H9 (cell line): ENCODE results near the gene PROM1. TPM values are rescaled to one million over a fixed set of nuclear protein-coding genes. Genes with fewer than 3 reads are reported as not detected.

Experiments used
- DNase-seq: peaks from one replicate; pipeline ENCODE4 v3.0.0-alpha.2; 2017
- H2AFZ ChIP-seq: one replicate; pipeline ENCODE4 v1.6.1; 2013; ENCODE audit warnings: mild to moderate bottlenecking, low read length, control low read depth, moderate library complexity
- H2AK5ac ChIP-seq: 2 replicates; pipeline ENCODE4 v1.6.1; 2013; ENCODE audit warnings: low read length, control low read depth, mixed read lengths; ENCODE audit not compliant: insufficient read length
- H2BK120ac ChIP-seq: one replicate; pipeline ENCODE4 v1.6.1; 2013; ENCODE audit warnings: low read depth, mild to moderate bottlenecking, low read length, control low read depth, inconsistent platforms; ENCODE audit not compliant: poor library complexity, severe bottlenecking
- H2BK12ac ChIP-seq: 2 replicates; pipeline ENCODE4 v1.6.1; 2013; ENCODE audit warnings: low read length, control low read depth, mixed read lengths, low read depth; ENCODE audit not compliant: insufficient read length
- H2BK15ac ChIP-seq: 2 replicates; pipeline ENCODE4 v1.6.1; 2013; ENCODE audit warnings: low read depth, low read length, control low read depth
- H2BK20ac ChIP-seq: one replicate; pipeline ENCODE4 v1.6.1; 2013; ENCODE audit warnings: low read depth, mild to moderate bottlenecking, low read length, control low read depth, inconsistent platforms; ENCODE audit not compliant: poor library complexity, severe bottlenecking
- H2BK5ac ChIP-seq: 2 replicates; pipeline ENCODE4 v1.6.1; 2013; ENCODE audit warnings: low read length, control low read depth, mixed read lengths; ENCODE audit not compliant: insufficient read length
- H3K14ac ChIP-seq: 2 replicates; pipeline ENCODE4 v1.6.1; 2013; ENCODE audit warnings: low read length, control low read depth; ENCODE audit not compliant: insufficient read depth
- H3K18ac ChIP-seq: 2 replicates; pipeline ENCODE4 v1.6.1; 2013; ENCODE audit warnings: low read depth, mild to moderate bottlenecking, mixed read lengths, low read length, control low read depth; ENCODE audit not compliant: insufficient read length
- H3K23ac ChIP-seq: 2 replicates; pipeline ENCODE4 v1.6.1; 2013; ENCODE audit warnings: low read length, control low read depth, mixed read lengths, low read depth; ENCODE audit not compliant: insufficient read length
- H3K23me2 ChIP-seq: 2 replicates; pipeline ENCODE4 v1.6.1; 2013; ENCODE audit warnings: low read depth, mild to moderate bottlenecking, mixed read lengths, low read length, control low read depth; ENCODE audit not compliant: insufficient read length, poor library complexity, severe bottlenecking
- H3K27ac ChIP-seq: 2 replicates; pipeline ENCODE4 v1.5.1; 2013; ENCODE audit warnings: low read length, control low read depth, mixed read lengths, low read depth; ENCODE audit not compliant: insufficient read length
- H3K27me3 ChIP-seq: 2 replicates; pipeline ENCODE4 v1.6.1; 2013; ENCODE audit warnings: low read length, control low read depth, inconsistent platforms; ENCODE audit not compliant: insufficient read depth
- H3K4ac ChIP-seq: 2 replicates; pipeline ENCODE4 v1.6.1; 2013; ENCODE audit warnings: low read depth, mild to moderate bottlenecking, control low read depth, inconsistent platforms, low read length, moderate library complexity
- H3K4me1 ChIP-seq: 2 replicates; pipeline ENCODE4 v1.6.1; 2013; ENCODE audit warnings: low read length, control low read depth, inconsistent platforms; ENCODE audit not compliant: insufficient read depth
- H3K4me2 ChIP-seq: 2 replicates; pipeline ENCODE4 v1.6.1; 2013; ENCODE audit warnings: low read length, control low read depth, mixed read lengths; ENCODE audit not compliant: insufficient read length, insufficient read depth
- H3K56ac ChIP-seq: 2 replicates; pipeline ENCODE4 v1.6.1; 2013; ENCODE audit warnings: low read depth, mild to moderate bottlenecking, mixed read lengths, low read length, control low read depth; ENCODE audit not compliant: insufficient read length
- H3K79me1 ChIP-seq: 2 replicates; pipeline ENCODE4 v1.6.1; 2013; ENCODE audit warnings: low read depth, mild to moderate bottlenecking, moderate library complexity, low read length, control low read depth, inconsistent platforms; ENCODE audit not compliant: insufficient read depth, poor library complexity, severe bottlenecking
- H3K79me2 ChIP-seq: 2 replicates; pipeline ENCODE4 v1.6.1; 2013; ENCODE audit warnings: low read length, control low read depth, inconsistent platforms; ENCODE audit not compliant: insufficient read depth
- H3K9ac ChIP-seq: 2 replicates; pipeline ENCODE4 v1.6.1; 2013; ENCODE audit warnings: low read length, control low read depth, mixed read lengths; ENCODE audit not compliant: insufficient read length; ENCODE audit errors: extremely low read depth
- H3K9me3 ChIP-seq: one replicate; pipeline ENCODE4 v1.6.1; 2013; ENCODE audit warnings: low read depth, low read length, inconsistent platforms; ENCODE audit not compliant: control insufficient read depth
- H3T11ph ChIP-seq: one replicate; pipeline ENCODE4 v1.6.1; 2013; ENCODE audit warnings: mild to moderate bottlenecking, low read length, control low read depth, inconsistent platforms
- H4K20me1 ChIP-seq: one replicate; pipeline ENCODE4 v1.6.1; 2013; ENCODE audit not compliant: control insufficient read depth, insufficient read length, insufficient read depth
- H4K5ac ChIP-seq: 2 replicates; pipeline ENCODE4 v1.6.1; 2013; ENCODE audit warnings: low read depth, mild to moderate bottlenecking, mixed read lengths, low read length, control low read depth; ENCODE audit not compliant: insufficient read length
- H4K8ac ChIP-seq: replicated peaks from 2 replicates; pipeline ENCODE4 v1.6.1; 2013; ENCODE audit warnings: low read length, control low read depth, mixed read lengths, low read depth; ENCODE audit not compliant: insufficient read length
- H4K91ac ChIP-seq: 2 replicates; pipeline ENCODE4 v1.6.1; 2013; ENCODE audit warnings: low read depth, mild to moderate bottlenecking, moderate library complexity, mixed read lengths, low read length, control low read depth; ENCODE audit not compliant: insufficient read length
- H3K27ac Mint-ChIP-seq, 3 experiments: 2 replicates in 2 of 3; 3 replicates in 1 of 3; pipeline ENCODE4 v1.8.0; 2020 to 2021; ENCODE audit warnings: mixed read lengths in 3 of 3, mild to moderate bottlenecking in 1 of 3, moderate library complexity in 1 of 3
- H3K27me3 Mint-ChIP-seq: 2 replicates; pipeline ENCODE4 v1.8.0; 2021; ENCODE audit warnings: low read depth, mild to moderate bottlenecking, moderate library complexity, mixed read lengths
- H3K36me3 Mint-ChIP-seq, 3 experiments: 2 replicates in 2 of 3; 3 replicates in 1 of 3; pipeline ENCODE4 v1.8.0; 2020 to 2021; ENCODE audit warnings: low read depth in 3 of 3, mixed read lengths in 3 of 3; ENCODE audit not compliant: insufficient read depth in 1 of 3
- H3K4me1 Mint-ChIP-seq, 2 experiments: 2 replicates each; pipeline ENCODE4 v1.8.0; 2020; ENCODE audit warnings: mixed read lengths in 2 of 2
- H3K4me3 Mint-ChIP-seq, 2 experiments: 2 replicates in 1 of 2; 3 replicates in 1 of 2; pipeline ENCODE4 v1.8.0; 2020 to 2021; ENCODE audit warnings: mild to moderate bottlenecking in 2 of 2, mixed read lengths in 2 of 2, moderate library complexity in 1 of 2
- H3K9me3 Mint-ChIP-seq, 2 experiments: 2 replicates in 1 of 2; 3 replicates in 1 of 2; pipeline ENCODE4 v1.8.0; 2020; ENCODE audit warnings: mild to moderate bottlenecking in 2 of 2, mixed read lengths in 2 of 2, moderate library complexity in 1 of 2
- CTCF ChIP-seq: fragments of 200-600 bp; sonication (generic); conservative IDR thresholded peaks from 3 replicates; pipeline ENCODE4 v1.8.0; 2021; ENCODE audit warnings: antibody characterized with exemption, mild to moderate bottlenecking
- WGBS: extraction: QIAGEN DNeasy Blood & Tissue Kit; methylation state at CpG from one replicate; pipeline ENCODE4 v1.1.7; 2013; ENCODE audit warnings: missing lambda C conversion rate, low lambda C conversion rate, mixed read lengths; ENCODE audit not compliant: insufficient read length; ENCODE audit errors: extremely low coverage; 5-methylcytosine and 5-hydroxymethylcytosine counted together
- total RNA-seq: library from RNA; stranded (reverse); gene quantifications from 2 replicates; pipeline ENCODE4 v1.2.1, GENCODE V29; 2021

PROM1 gene
- total RNA-seq, 1 experiment from 2014 or later, result 98.3 TPM

- no peak overlapping the region for H3K4me2 ChIP-seq
- no peak overlapping the region for H2BK5ac ChIP-seq
- H3K9me3 ChIP-seq, result peaks cover 5% of the 10 kb centered on the region
- no peak overlapping the region for H3K27ac ChIP-seq
- Mint-ChIP-seq H3K27ac (peak overlapping the region in 1 of 3 experiments; percentile 73; a peak in 2 of 7 replicates), H3K27me3 (no peaks in the 10 kb centered on the region), H3K36me3 (peaks cover 64 to 89% (median 84%) of the 10 kb centered on the region in 3 experiments), H3K9me3 (peaks cover 0 to 3% of the 10 kb centered on the region in 2 experiments; a peak in 2 of 5 replicates), H3K4me3 (no peak overlapping the region), H3K4me1 (peaks cover 9 to 17% of the 10 kb centered on the region in 2 experiments; a peak in 3 of 4 replicates)
- no peaks in the 10 kb centered on the region for H4K20me1 ChIP-seq
- no peak overlapping the region for H3K56ac ChIP-seq
- no peak overlapping the region for H3K23ac ChIP-seq
- H3K79me1 ChIP-seq, result no peaks in the 10 kb centered on the region
- H3K4me1 ChIP-seq, result no peaks in the 10 kb centered on the region
- no peak for TF ChIP-seq CTCF
- H3K23me2 ChIP-seq, result no peaks in the 10 kb centered on the region
- no peak overlapping the region for H2BK20ac ChIP-seq
- DNase-seq, result no peak
- H3K14ac ChIP-seq, result no peak overlapping the region
- H2BK120ac ChIP-seq, result no peak overlapping the region
- no peaks in the 10 kb centered on the region for H3K27me3 ChIP-seq
- H3K18ac ChIP-seq, result no peak overlapping the region
- H3T11ph ChIP-seq, result no peak overlapping the region
- H2AK5ac ChIP-seq, result no peak overlapping the region
- H3K9ac ChIP-seq, result no peak overlapping the region
- WGBS, result no CpG with 5 or more reads among the region's 8 CpGs
- H2BK15ac ChIP-seq, result no peak overlapping the region
- no peaks in the 10 kb centered on the region for H3K79me2 ChIP-seq
- no peak overlapping the region for H4K91ac ChIP-seq
- H3K4ac ChIP-seq, result no peak overlapping the region; the same call in 1 of the 2 replicates
- H2AFZ ChIP-seq, result no peak overlapping the region
- no peak overlapping the region for H4K5ac ChIP-seq
- H4K8ac ChIP-seq, result no peak overlapping the region
- no peak overlapping the region for H2BK12ac ChIP-seq
These were observed 100.8 kb downstream of the PROM1 start for GRCh38 chr4:15982842-15983524.
